SK-N-SH (cell line): ENCODE results near the gene SLC31A1. TPM values are rescaled to one million over a fixed set of nuclear protein-coding genes. Genes with fewer than 3 reads are reported as not detected.

Source experiments
- CTCF ChIA-PET: fragments of 300-600, 350-600 bp; formaldehyde crosslinking; extraction: SDS; loops from one replicate; lab custom pipeline; 2021; lab: Yijun Ruan, JAX
- POLR2A ChIA-PET: fragments of 350-600 bp; sonication (Branson Sonifier 250); formaldehyde crosslinking; extraction: SDS; loops from one replicate; lab custom pipeline; 2020; ENCODE audit warnings: antibody characterized with exemption, inconsistent platforms; lab: Yijun Ruan, JAX
- DNase-seq: peaks from one replicate; pipeline ENCODE4 v3.0.0; 2012
- H2AFZ ChIP-seq: fragments of 200-600 bp; sonication (generic); 2 replicates; pipeline ENCODE4 v1.8.1; 2016; ENCODE audit warnings: antibody characterized with exemption, mild to moderate bottlenecking, low read depth
- H3F3A ChIP-seq: fragments of 200-600 bp; sonication (generic); replicated peaks from 2 replicates; pipeline ENCODE3; 2016; ENCODE audit warnings: antibody characterized with exemption, mild to moderate bottlenecking; ENCODE audit not compliant: insufficient read depth
- H3K27ac ChIP-seq, 2 experiments: fragments of 200-500 bp in 1 of 2; fragments of 200-600 bp in 1 of 2; sonication (Bioruptor generic) in 1 of 2; sonication (generic), shearing (Covaris generic) in 1 of 2; 2 replicates each; pipeline versions ENCODE4 v1.5.1 to v1.6.1; 2014 to 2016; ENCODE audit warnings: low read depth in 2 of 2, inconsistent platforms in 1 of 2, low read length in 1 of 2, mild to moderate bottlenecking in 1 of 2, mixed read lengths in 1 of 2
- H3K27me3 ChIP-seq: fragments of 200-600 bp; sonication (generic), shearing (Covaris generic); 2 replicates; pipeline ENCODE4 v1.6.1; 2016; ENCODE audit warnings: mixed run types; ENCODE audit not compliant: insufficient read depth
- H3K36me3 ChIP-seq, 2 experiments: fragments of 200-500 bp in 1 of 2; fragments of 200-600 bp in 1 of 2; sonication (Bioruptor generic) in 1 of 2; sonication (generic) in 1 of 2; replicated peaks in 1 of 2; 2 replicates each; pipeline versions ENCODE3 to v1.5.1; 2014 to 2016; ENCODE audit warnings: low read length in 1 of 2, mild to moderate bottlenecking in 1 of 2; ENCODE audit not compliant: insufficient read depth in 2 of 2, control insufficient read depth in 1 of 2
- H3K4me1 ChIP-seq, 2 experiments: fragments of 200-500 bp in 1 of 2; fragments of 200-600 bp in 1 of 2; sonication (Bioruptor generic) in 1 of 2; sonication (generic), shearing (Covaris generic) in 1 of 2; 2 replicates each; pipeline versions ENCODE4 v1.5.1 to v1.6.1; 2014 to 2016; ENCODE audit warnings: low read depth in 1 of 2, low read length in 1 of 2, mixed run types in 1 of 2; ENCODE audit not compliant: insufficient read depth in 2 of 2, control insufficient read depth in 1 of 2
- H3K4me2 ChIP-seq: fragments of 200-600 bp; sonication (generic), shearing (Covaris generic); 2 replicates; pipeline ENCODE4 v1.6.1; 2017; ENCODE audit warnings: mixed run types
- H3K4me3 ChIP-seq, 2 experiments: fragments of 200-500 bp in 1 of 2; fragments of 200-600 bp in 1 of 2; sonication (Bioruptor generic) in 1 of 2; sonication (generic), shearing (Covaris generic) in 1 of 2; 2 replicates each; pipeline versions ENCODE4 v1.5.1 to v1.8.1; 2014 to 2016; ENCODE audit warnings: low read depth in 2 of 2, inconsistent platforms in 1 of 2, low read length in 1 of 2, mild to moderate bottlenecking in 1 of 2, mixed read lengths in 1 of 2, moderate library complexity in 1 of 2
- H3K79me2 ChIP-seq: fragments of 200-600 bp; sonication (generic); 2 replicates; pipeline ENCODE4 v1.8.1; 2017; ENCODE audit warnings: mild to moderate bottlenecking; ENCODE audit not compliant: insufficient read depth
- H3K9ac ChIP-seq: fragments of 200-600 bp; sonication (generic); 2 replicates; pipeline ENCODE4 v1.6.1; 2017; ENCODE audit warnings: mixed run types
- H3K9me2 ChIP-seq: fragments of 200-600 bp; sonication (generic); 2 replicates; pipeline ENCODE4 v1.6.1; 2017; ENCODE audit warnings: mixed run types
- H3K9me3 ChIP-seq: fragments of 200-600 bp; sonication (generic); 2 replicates; pipeline ENCODE4 v1.6.1; 2017; ENCODE audit warnings: mixed run types, mild to moderate bottlenecking, moderate library complexity
- H4K20me1 ChIP-seq: fragments of 200-600 bp; sonication (generic); 2 replicates; pipeline ENCODE4 v1.6.1; 2017; ENCODE audit warnings: mild to moderate bottlenecking, mixed run types; ENCODE audit not compliant: insufficient read depth
- CHD2 ChIP-seq: fragments of 150-350 bp; IDR thresholded peaks from 2 replicates; pipeline ENCODE4 v1.6.1; 2018; ENCODE audit warnings: low read length; ENCODE audit not compliant: partially characterized antibody
- FOSL2 ChIP-seq: IDR thresholded peaks from 2 replicates; pipeline ENCODE4 v1.4.0; 2012; ENCODE audit warnings: low read depth, mild to moderate bottlenecking, moderate library complexity, borderline replicate concordance
- FOXM1 ChIP-seq: IDR thresholded peaks from 2 replicates; pipeline ENCODE4 v1.4.0; 2012; ENCODE audit warnings: low read depth, mild to moderate bottlenecking
- GABPA ChIP-seq: IDR thresholded peaks from 2 replicates; pipeline ENCODE4 v1.4.0; 2012; ENCODE audit warnings: low read depth, mild to moderate bottlenecking
- GATA2 ChIP-seq: sonication (generic); formaldehyde crosslinking; IDR thresholded peaks from 2 replicates; pipeline ENCODE4 v1.5.0; 2020; ENCODE audit warnings: mild to moderate bottlenecking, missing genetic modification reagents
- JUND ChIP-seq: IDR thresholded peaks from 2 replicates; pipeline ENCODE4 v1.4.0; 2012
- MEF2A ChIP-seq: IDR thresholded peaks from 2 replicates; pipeline ENCODE4 v1.4.0; 2012; ENCODE audit warnings: low read depth, borderline replicate concordance
- NFIC ChIP-seq: IDR thresholded peaks from 2 replicates; pipeline ENCODE4 v1.4.0; 2012; ENCODE audit warnings: borderline replicate concordance
- RAD21 ChIP-seq: IDR thresholded peaks from 2 replicates; pipeline ENCODE4 v1.6.1; 2012; ENCODE audit warnings: mild to moderate bottlenecking, low read length
- SMC3 ChIP-seq: IDR thresholded peaks from 2 replicates; pipeline ENCODE4 v1.6.1; 2012; ENCODE audit warnings: low read depth, low read length, improper control_type of control experiment
- TAF1 ChIP-seq: IDR thresholded peaks from 2 replicates; pipeline ENCODE4 v1.6.1; 2012; ENCODE audit warnings: low read depth, mild to moderate bottlenecking, low read length, moderate library complexity, borderline replicate concordance
- TCF12 ChIP-seq: IDR thresholded peaks from 2 replicates; pipeline ENCODE4 v1.4.0; 2012
- TEAD4 ChIP-seq: IDR thresholded peaks from 2 replicates; pipeline ENCODE4 v1.4.0; 2012; ENCODE audit warnings: mild to moderate bottlenecking, borderline replicate concordance; ENCODE audit not compliant: insufficient read depth
- USF1 ChIP-seq: IDR thresholded peaks from 2 replicates; pipeline ENCODE4 v1.4.0; 2012; ENCODE audit warnings: low read depth, borderline replicate concordance
- WGBS: methylation state at CpG from one replicate; pipeline ENCODE4 v1.1.6; 2017; ENCODE audit warnings: low lambda C conversion rate; 5-methylcytosine and 5-hydroxymethylcytosine counted together
- polyA plus RNA-seq, 3 experiments: library from polyadenylated mRNA; depleted of rRNA; stranded (reverse); fragments of >200 nt; gene quantifications; 2 replicates each; pipeline ENCODE4 v1.2.3, GENCODE V29; 2012
- TF ChIP-seq, protein P1 (sequence below): IDR thresholded peaks from 2 replicates; pipeline ENCODE4; 2012

Gene SLC31A1
- polyA plus RNA-seq, 1 of the 3 experiments (the other 2 are of a cell fraction) = 7.7 TPM

- Histone ChIP-seq H3K9ac (no peak overlapping the region), H2AFZ (no peak overlapping the region), H3K4me1 (no peaks in the 10 kb centered on the region), H3K27ac (peak overlapping the region in 1 of 2 experiments; percentile 16; a peak in 1 of 4 replicates), H4K20me1 (no peaks in the 10 kb centered on the region), H3K79me2 (no peaks in the 10 kb centered on the region), H3K9me2 (no peaks in the 10 kb centered on the region), H3K9me3 (no peaks in the 10 kb centered on the region), H3K4me3 (no peak overlapping the region), H3K4me2 (no peak overlapping the region), H3K36me3 (peaks cover 49 to 82% of the 10 kb centered on the region in 2 experiments), H3F3A (peaks cover 4% of the 10 kb centered on the region), H3K27me3 (no peaks in the 10 kb centered on the region)
- TF ChIP-seq JUND (0 out of 2 replicates have a peak, but pooled peaks have one; percentile 17), MEF2A (no peak), TCF12 (peak; percentile 40)
- TF ChIP-seq, protein P1, sequence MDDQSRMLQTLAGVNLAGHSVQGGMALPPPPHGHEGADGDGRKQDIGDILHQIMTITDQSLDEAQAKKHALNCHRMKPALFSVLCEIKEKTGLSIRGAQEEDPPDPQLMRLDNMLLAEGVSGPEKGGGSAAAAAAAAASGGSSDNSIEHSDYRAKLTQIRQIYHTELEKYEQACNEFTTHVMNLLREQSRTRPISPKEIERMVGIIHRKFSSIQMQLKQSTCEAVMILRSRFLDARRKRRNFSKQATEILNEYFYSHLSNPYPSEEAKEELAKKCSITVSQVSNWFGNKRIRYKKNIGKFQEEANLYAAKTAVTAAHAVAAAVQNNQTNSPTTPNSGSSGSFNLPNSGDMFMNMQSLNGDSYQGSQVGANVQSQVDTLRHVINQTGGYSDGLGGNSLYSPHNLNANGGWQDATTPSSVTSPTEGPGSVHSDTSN = peak; percentile 55
- ChIA-PET CTCF (interaction anchor here (2.2 kb wide), 1 partner anchor 12 kb away, joined by 10 read pairs; no protein-coding TSS in a partner anchor), POLR2A (no interaction called here)
- no peak for DNase-seq
- 90% methylated on average over 1 of the region's 1 CpG for WGBS
Observed at GRCh38 chr9:113178087-113178486, 43.3 kb upstream of the SLC31A1 start.

DNA sequence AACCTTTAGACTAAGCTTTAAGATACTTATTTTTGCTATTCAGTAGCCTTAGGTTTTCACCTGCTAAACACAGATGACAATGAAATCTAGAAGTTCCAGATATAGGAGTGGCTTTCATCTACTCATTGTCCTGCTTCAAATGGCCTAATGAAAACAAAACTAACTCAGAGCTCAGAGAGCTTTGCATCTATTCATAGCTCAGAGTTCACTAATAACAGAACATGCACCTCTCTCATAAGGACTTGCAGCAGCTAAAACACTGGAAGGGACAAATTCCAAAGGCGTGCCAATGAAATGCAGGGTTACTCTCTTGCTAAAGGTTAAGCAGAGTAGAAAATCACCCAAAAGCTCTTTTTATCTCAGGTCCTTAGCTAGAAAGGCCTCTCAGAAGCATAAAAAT is 41.5 kb upstream of the SLC31A1 start:
- Histone ChIP-seq H3K4me2 (no peak overlapping the region), H3K9ac (no peak overlapping the region), H3K4me1 (no peaks in the 10 kb centered on the region), H3K27me3 (no peaks in the 10 kb centered on the region), H3K4me3 (no peak overlapping the region), H3K27ac (no peak overlapping the region), H3K79me2 (no peaks in the 10 kb centered on the region), H3K9me2 (no peaks in the 10 kb centered on the region), H4K20me1 (no peaks in the 10 kb centered on the region), H3F3A (peaks cover 4% of the 10 kb centered on the region), H3K36me3 (peaks cover 47 to 84% of the 10 kb centered on the region in 2 experiments), H2AFZ (no peak overlapping the region), H3K9me3 (no peaks in the 10 kb centered on the region)
- TF ChIP-seq FOSL2 = no peak
- TF ChIP-seq JUND = no peak
- TF ChIP-seq SMC3 = no peak
- no peak for TF ChIP-seq RAD21
- TF ChIP-seq GABPA = no peak
- TF ChIP-seq, protein P1 = no peak
- DNase-seq = no peak
- CTCF ChIA-PET = interaction anchor here (0.6 to 1.3 kb wide), 3 partner anchors 9 to 1140 kb away, joined by 3 read pairs; no protein-coding TSS in a partner anchor
- POLR2A ChIA-PET = interaction anchor here (0.5 kb wide), 1 partner anchor 414 kb away, joined by 3 read pairs; no protein-coding TSS in a partner anchor
- WGBS = 57% methylated on average over 1 of the region's 1 CpG

DNA sequence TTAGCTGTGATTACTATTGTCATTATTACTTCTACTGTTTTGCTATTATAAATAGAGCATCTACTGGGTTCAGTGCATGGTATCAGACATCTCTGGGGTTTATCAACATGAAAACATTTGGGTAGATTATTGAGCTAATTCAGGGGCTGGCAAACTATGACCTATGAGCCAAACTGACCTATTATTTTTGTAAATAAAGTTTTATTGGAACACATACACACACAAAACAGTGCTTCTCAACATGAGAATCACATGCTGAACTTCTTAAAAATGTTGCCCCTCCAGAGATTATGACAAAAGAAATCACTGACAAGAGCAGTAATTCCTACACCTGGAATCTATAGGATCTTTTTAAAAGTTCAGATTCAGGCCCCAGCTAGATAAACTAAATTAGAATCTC is 40.2 kb upstream of the SLC31A1 start:
- Histone ChIP-seq H3F3A (peaks cover 4% of the 10 kb centered on the region), H3K27ac (no peak overlapping the region), H3K4me1 (no peaks in the 10 kb centered on the region), H3K4me2 (no peak overlapping the region), H3K9me2 (no peaks in the 10 kb centered on the region), H4K20me1 (no peaks in the 10 kb centered on the region), H3K79me2 (no peaks in the 10 kb centered on the region), H3K9ac (no peak overlapping the region), H2AFZ (no peak overlapping the region), H3K27me3 (no peaks in the 10 kb centered on the region), H3K36me3 (peaks cover 48 to 84% of the 10 kb centered on the region in 2 experiments), H3K9me3 (no peaks in the 10 kb centered on the region), H3K4me3 (no peak overlapping the region)
- TF ChIP-seq FOXM1 = no peak
- no peak for TF ChIP-seq GATA2 (CRISPR knock-in tag)
- no peak for TF ChIP-seq SMC3
- TF ChIP-seq NFIC = no peak
- TF ChIP-seq TCF12 = no peak
- TF ChIP-seq CHD2 = no peak
- no peak for TF ChIP-seq TAF1
- TF ChIP-seq USF1 = no peak
- TF ChIP-seq TEAD4 = no peak
- ChIA-PET CTCF (interaction anchor here (1.2 to 1.8 kb wide), 2 partner anchors 19 to 69 kb away, joined by 3 to 4 read pairs; no protein-coding TSS in a partner anchor), POLR2A (no interaction called here)
- DNase-seq = no peak
